GM12874 (cell line): ENCODE results near the gene KRTAP2-2.

Experiments
- CTCF ChIP-seq: IDR thresholded peaks from 2 replicates; pipeline ENCODE4 v1.5.1; 2011; ENCODE audit warnings: low read depth, mild to moderate bottlenecking, control low read depth, low read length, moderate library complexity; ENCODE audit not compliant: insufficient read depth

KRTAP2-2 gene

GRCh38 chr17:41009301-41009760 lies 45.7 kb downstream of the KRTAP2-2 start:
- no peak for TF ChIP-seq CTCF

- TF ChIP-seq CTCF, result no peak
Measured at GRCh38 chr17:41008811-41009210, 46.2 kb downstream of the KRTAP2-2 start, which contains the start of gene KRTAP3-1. Gene KRTAP3-1, minus strand, starts transcription at chr17:41009128. Its CDS starts 54 bp downstream, at chr17:41009074.
